Measurements from ENCODE around the gene STAB2. TPM values are rescaled to one million over a fixed set of nuclear protein-coding genes. Genes with fewer than 3 reads are reported as not detected.

Gene STAB2
- total RNA-seq, 1 donor from 2014 or later, result not detected

DNA sequence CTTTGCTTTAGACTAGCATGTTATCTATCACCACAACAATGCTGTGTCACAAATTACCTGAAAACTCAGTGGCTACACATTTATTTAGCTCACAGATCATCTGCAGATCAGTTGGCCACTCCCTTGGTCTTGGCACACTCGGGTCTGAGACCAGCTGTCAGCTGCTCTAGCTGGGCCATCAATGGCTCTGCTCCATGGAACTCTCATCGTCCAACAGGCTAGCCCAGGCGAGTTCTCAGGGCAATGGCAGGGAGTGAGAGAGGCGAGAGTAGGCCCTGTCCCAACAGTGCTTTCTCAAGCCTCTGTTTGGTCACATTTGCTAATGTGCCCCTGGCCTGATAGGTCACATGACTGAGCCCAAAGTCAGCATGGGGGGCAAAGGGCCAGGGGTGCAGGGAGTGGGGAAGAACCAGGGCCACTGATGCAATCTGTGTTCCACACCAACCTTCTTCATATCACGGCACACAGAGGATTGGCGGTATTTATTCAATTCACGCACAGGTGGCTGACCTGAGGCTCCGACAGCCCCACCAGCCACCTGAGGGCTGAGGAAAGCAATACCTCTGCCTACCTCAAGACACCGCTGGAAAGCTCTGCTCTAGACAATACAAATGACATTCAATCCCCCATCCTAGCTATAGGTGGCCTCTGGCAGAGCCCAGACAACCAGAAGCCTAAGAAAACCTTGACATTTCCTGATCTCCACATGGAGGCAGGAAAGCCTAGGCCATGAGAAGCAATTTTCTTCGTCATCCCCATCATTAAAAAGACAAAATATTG is 171.4 kb downstream of the STAB2 start:
- H3K4me1 Mint-ChIP-seq, result no peaks in the 10 kb centered on the region
- no peaks in the 10 kb centered on the region for H3K9me3 Mint-ChIP-seq
- no peaks in the 10 kb centered on the region for H3K36me3 Mint-ChIP-seq
- TF ChIP-seq, protein P1, sequence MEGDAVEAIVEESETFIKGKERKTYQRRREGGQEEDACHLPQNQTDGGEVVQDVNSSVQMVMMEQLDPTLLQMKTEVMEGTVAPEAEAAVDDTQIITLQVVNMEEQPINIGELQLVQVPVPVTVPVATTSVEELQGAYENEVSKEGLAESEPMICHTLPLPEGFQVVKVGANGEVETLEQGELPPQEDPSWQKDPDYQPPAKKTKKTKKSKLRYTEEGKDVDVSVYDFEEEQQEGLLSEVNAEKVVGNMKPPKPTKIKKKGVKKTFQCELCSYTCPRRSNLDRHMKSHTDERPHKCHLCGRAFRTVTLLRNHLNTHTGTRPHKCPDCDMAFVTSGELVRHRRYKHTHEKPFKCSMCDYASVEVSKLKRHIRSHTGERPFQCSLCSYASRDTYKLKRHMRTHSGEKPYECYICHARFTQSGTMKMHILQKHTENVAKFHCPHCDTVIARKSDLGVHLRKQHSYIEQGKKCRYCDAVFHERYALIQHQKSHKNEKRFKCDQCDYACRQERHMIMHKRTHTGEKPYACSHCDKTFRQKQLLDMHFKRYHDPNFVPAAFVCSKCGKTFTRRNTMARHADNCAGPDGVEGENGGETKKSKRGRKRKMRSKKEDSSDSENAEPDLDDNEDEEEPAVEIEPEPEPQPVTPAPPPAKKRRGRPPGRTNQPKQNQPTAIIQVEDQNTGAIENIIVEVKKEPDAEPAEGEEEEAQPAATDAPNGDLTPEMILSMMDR (IDR thresholded peaks at IDR 0.05; ENCODE audit: unreplicated experiment), result no peak
- no peak overlapping the region for H3K27ac Mint-ChIP-seq
- H3K27me3 Mint-ChIP-seq (ENCODE audit: low read depth), result no peaks in the 10 kb centered on the region
- no peak for DNase-seq (ENCODE audit: low spot score in 2 of 2, unreplicated experiment in 2 of 2)
- H3K4me3 Mint-ChIP-seq, result no peak overlapping the region

DNA sequence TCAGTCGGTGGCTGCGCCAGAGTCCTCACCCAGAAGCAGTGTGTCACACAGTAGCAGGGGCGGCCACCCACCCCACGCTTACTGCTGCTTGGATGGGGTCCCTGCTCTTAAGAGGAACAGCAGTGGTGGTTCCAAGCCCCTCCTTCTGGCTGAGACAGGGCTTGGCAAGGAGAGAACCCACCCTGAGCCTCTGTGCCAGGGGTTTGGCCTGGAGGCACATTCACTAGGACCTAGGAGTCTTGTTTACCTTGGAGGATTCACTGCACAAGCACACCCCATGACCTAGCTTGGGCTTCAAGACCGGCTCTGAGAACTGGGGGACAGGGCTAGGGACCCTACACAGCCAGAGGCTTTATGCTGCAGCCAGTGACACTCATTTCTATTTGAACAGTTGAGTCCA is 175.4 kb downstream of the STAB2 start:
- TF ChIP-seq, protein P1 (IDR thresholded peaks at IDR 0.05; ENCODE audit: unreplicated experiment), result no peak
- no peak for DNase-seq (ENCODE audit: low spot score in 2 of 2, unreplicated experiment in 2 of 2)
- no peaks in the 10 kb centered on the region for H3K9me3 Mint-ChIP-seq
- no peaks in the 10 kb centered on the region for H3K36me3 Mint-ChIP-seq
- no peaks in the 10 kb centered on the region for H3K27me3 Mint-ChIP-seq (ENCODE audit: low read depth)
- H3K4me3 Mint-ChIP-seq, result no peak overlapping the region
- no peak overlapping the region for H3K27ac Mint-ChIP-seq
- no peaks in the 10 kb centered on the region for H3K4me1 Mint-ChIP-seq

DNA sequence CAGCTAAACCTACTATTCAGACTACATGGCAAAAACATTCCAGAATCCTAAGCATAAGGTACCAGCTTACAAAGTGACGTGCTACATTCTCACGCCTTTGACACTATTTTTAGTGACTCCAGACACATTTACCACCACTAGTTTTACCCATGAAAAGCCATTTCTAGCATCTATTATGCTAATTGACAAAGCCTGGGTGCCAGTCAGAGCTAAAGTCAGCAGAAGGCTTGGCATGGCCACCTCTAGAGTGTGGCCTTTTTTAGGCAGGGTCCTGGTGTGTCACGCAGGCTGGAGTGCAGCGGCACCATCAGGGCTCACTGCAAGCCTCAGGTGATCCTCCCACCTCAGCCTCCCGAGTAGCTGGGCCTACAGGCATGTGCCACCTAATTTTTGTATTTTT is 178.2 kb downstream of the STAB2 start:
- TF ChIP-seq, protein P1 (IDR thresholded peaks at IDR 0.05; ENCODE audit: unreplicated experiment), result no peak
- no peak overlapping the region for H3K4me3 Mint-ChIP-seq
- H3K27ac Mint-ChIP-seq, result no peak overlapping the region
- no peaks in the 10 kb centered on the region for H3K4me1 Mint-ChIP-seq
- H3K36me3 Mint-ChIP-seq, result no peaks in the 10 kb centered on the region
- H3K27me3 Mint-ChIP-seq (ENCODE audit: low read depth), result no peaks in the 10 kb centered on the region
- DNase-seq (ENCODE audit: low spot score in 2 of 2, unreplicated experiment in 2 of 2), result no peak
- no peaks in the 10 kb centered on the region for H3K9me3 Mint-ChIP-seq

DNA sequence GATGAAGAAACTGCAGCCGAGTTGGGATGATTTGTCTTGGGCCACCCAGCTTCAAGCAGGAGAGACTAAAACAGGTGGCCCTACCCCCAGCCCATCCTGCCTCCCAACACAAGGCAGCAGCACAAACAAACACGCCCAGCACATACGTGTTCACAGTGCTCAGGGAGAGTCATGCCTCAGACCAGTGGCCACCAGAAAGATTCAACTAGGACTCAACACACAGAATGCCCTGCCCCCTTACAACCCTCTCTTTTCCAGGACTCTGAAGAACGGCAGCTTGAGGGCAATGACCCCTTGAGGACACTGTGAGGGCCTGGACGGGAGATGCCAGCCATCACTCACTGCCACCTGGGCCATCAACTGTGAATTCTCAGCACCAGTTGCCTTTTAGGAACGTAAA is 179.0 kb downstream of the STAB2 start:
- TF ChIP-seq, protein P1 (IDR thresholded peaks at IDR 0.05; ENCODE audit: unreplicated experiment), result no peak
- Mint-ChIP-seq H3K27me3 (ENCODE audit: low read depth) (no peaks in the 10 kb centered on the region), H3K36me3 (no peaks in the 10 kb centered on the region), H3K27ac (no peak overlapping the region), H3K4me3 (no peak overlapping the region), H3K9me3 (no peaks in the 10 kb centered on the region), H3K4me1 (no peaks in the 10 kb centered on the region)
- no peak for DNase-seq (ENCODE audit: low spot score in 2 of 2, unreplicated experiment in 2 of 2)

DNA sequence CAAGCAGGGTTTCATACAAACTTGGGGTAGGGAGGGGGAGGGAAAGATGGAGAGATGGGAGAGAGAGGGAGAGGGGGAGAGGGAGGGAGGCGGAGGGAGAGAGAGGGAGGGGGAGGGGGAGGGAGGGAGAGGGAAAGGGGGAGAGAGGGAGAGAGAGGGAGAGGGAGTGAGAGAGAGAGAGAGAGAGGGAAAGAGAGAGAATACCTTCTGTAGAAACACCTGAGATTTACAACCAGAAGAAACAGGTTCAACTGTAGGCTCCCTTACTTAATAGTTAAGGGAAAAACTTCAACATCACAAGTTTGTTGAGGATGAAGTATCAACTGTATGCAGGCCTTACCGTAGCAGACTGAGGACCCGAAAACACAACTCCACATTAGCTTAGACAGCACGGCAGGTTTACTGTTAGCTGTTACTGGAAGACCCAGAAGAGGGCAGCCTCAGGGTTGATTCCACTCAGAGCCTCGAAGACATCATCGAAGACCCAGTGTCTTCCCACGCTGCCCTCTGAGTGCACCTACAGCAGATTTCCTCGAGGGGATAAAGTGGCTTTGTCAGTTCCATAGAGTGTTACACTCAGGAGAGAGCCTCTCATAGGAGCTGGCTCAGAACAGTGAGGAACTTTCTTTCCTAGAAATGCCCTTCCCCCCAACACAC is 181.5 kb downstream of the STAB2 start:
- no peaks in the 10 kb centered on the region for H3K36me3 Mint-ChIP-seq
- TF ChIP-seq, protein P1 (IDR thresholded peaks at IDR 0.05; ENCODE audit: unreplicated experiment), result no peak
- H3K27me3 Mint-ChIP-seq (ENCODE audit: low read depth), result no peaks in the 10 kb centered on the region
- DNase-seq (ENCODE audit: low spot score in 2 of 2, unreplicated experiment in 2 of 2), result no peak
- no peak overlapping the region for H3K27ac Mint-ChIP-seq
- H3K4me1 Mint-ChIP-seq, result no peaks in the 10 kb centered on the region
- no peaks in the 10 kb centered on the region for H3K9me3 Mint-ChIP-seq
- no peak overlapping the region for H3K4me3 Mint-ChIP-seq

Data from mesothelial cell of epicardium (in vitro differentiated cells).